SU-DHL-6 (cell line): Measurements from ENCODE around the gene WWTR1.

Experiments used
- H2AFZ ChIP-seq: fragments of 200-600 bp; sonication (generic); 2 replicates; pipeline ENCODE4 v1.6.1; 2014; ENCODE audit warnings: low read depth, mild to moderate bottlenecking, moderate library complexity, mixed read lengths, antibody characterized with exemption, low read length; ENCODE audit not compliant: severe bottlenecking
- H3F3A ChIP-seq: fragments of 200-600 bp; shearing (Covaris generic); 2 replicates; pipeline ENCODE4 v1.6.0; 2016; ENCODE audit warnings: antibody characterized with exemption, mild to moderate bottlenecking; ENCODE audit not compliant: insufficient read depth
- H3K27ac ChIP-seq: fragments of 200-600 bp; sonication (generic); 2 replicates; pipeline ENCODE4 v1.5.1; 2016; ENCODE audit warnings: low read depth, mild to moderate bottlenecking, low read length, moderate library complexity, mixed read lengths
- H3K27me3 ChIP-seq: fragments of 200-600 bp; sonication (generic), shearing (Covaris generic); 2 replicates; pipeline ENCODE4 v1.6.0; 2014; ENCODE audit warnings: mild to moderate bottlenecking, low read length
- H3K36me3 ChIP-seq: fragments of 200-600 bp; sonication (generic); 2 replicates; pipeline ENCODE4 v1.6.1; 2014; ENCODE audit warnings: mild to moderate bottlenecking, low read length, mixed read lengths
- H3K4me2 ChIP-seq: fragments of 300-600, 200-600 bp; shearing (Covaris generic), sonication (generic); 2 replicates; pipeline ENCODE4 v1.6.0; 2014; ENCODE audit warnings: low read length, low read depth, mild to moderate bottlenecking; ENCODE audit not compliant: poor library complexity, severe bottlenecking
- H3K4me3 ChIP-seq: fragments of 200-600 bp; sonication (generic); 2 replicates; pipeline ENCODE4 v1.5.1; 2014; ENCODE audit warnings: antibody characterized with exemption, low read length, mild to moderate bottlenecking, mixed read lengths; ENCODE audit not compliant: insufficient read depth, poor library complexity, severe bottlenecking
- H3K79me2 ChIP-seq: fragments of 200-600 bp; sonication (generic); 2 replicates; pipeline ENCODE4 v1.6.1; 2014; ENCODE audit warnings: mild to moderate bottlenecking, low read length, moderate library complexity; ENCODE audit not compliant: insufficient read depth
- H3K9ac ChIP-seq: fragments of 200-600 bp; sonication (generic); 2 replicates; pipeline ENCODE4 v1.7.0; 2014; ENCODE audit warnings: mild to moderate bottlenecking, low read length
- H3K9me2 ChIP-seq: fragments of 200-600 bp; sonication (generic); replicated peaks from 2 replicates; pipeline ENCODE4 v1.6.1; 2014; ENCODE audit warnings: low read length; ENCODE audit not compliant: insufficient read depth
- H3K9me3 ChIP-seq: fragments of 200-600 bp; sonication (generic); 2 replicates; pipeline ENCODE4 v1.6.1; 2014; ENCODE audit warnings: low read length, mixed read lengths; ENCODE audit not compliant: insufficient read depth
- H4K20me1 ChIP-seq: fragments of 200-600 bp; sonication (generic); 2 replicates; pipeline ENCODE4 v1.6.1; 2014; ENCODE audit warnings: low read depth, mild to moderate bottlenecking, antibody characterized with exemption, low read length, moderate library complexity, mixed read lengths
- CTCF ChIP-seq: fragments of 200-600 bp; sonication (generic); IDR thresholded peaks from one replicate; pipeline ENCODE4 v1.5.1; 2017; ENCODE audit warnings: antibody characterized with exemption, mild to moderate bottlenecking, low read length, moderate library complexity; ENCODE audit not compliant: insufficient read depth, poor library complexity, severe bottlenecking
- EZH2phosphoT487 ChIP-seq: fragments of 200-600 bp; sonication (generic), shearing (Covaris generic); conservative IDR thresholded peaks from 2 replicates; pipeline ENCODE4 v1.6.1; 2018; ENCODE audit warnings: mild to moderate bottlenecking, antibody characterized with exemption, low read length, moderate library complexity, mixed read lengths

The WWTR1 gene

GRCh38 chr3:149653136-149653535, 4.7 kb downstream of the WWTR1 start:
- Histone ChIP-seq H3K27ac (no peak overlapping the region), H3K4me3 (no peak overlapping the region), H3K79me2 (no peaks in the 10 kb centered on the region), H3K9me3 (no peaks in the 10 kb centered on the region), H3K4me2 (no peak overlapping the region), H3K9me2 (no peaks in the 10 kb centered on the region), H3K27me3 (no peaks in the 10 kb centered on the region), H2AFZ (no peak overlapping the region), H3K36me3 (no peaks in the 10 kb centered on the region), H4K20me1 (no peaks in the 10 kb centered on the region), H3K9ac (no peak overlapping the region), H3F3A (no peaks in the 10 kb centered on the region)
- TF ChIP-seq CTCF = no peak
- TF ChIP-seq EZH2phosphoT487 = no peak

- no peaks in the 10 kb centered on the region for H3K27me3 ChIP-seq
- H4K20me1 ChIP-seq = no peaks in the 10 kb centered on the region
- no peak overlapping the region for H3K9ac ChIP-seq
- no peaks in the 10 kb centered on the region for H3K9me3 ChIP-seq
- H3F3A ChIP-seq = no peaks in the 10 kb centered on the region
- no peak overlapping the region for H3K4me2 ChIP-seq
- H3K27ac ChIP-seq = no peak overlapping the region
- no peaks in the 10 kb centered on the region for H3K36me3 ChIP-seq
- H3K79me2 ChIP-seq = no peaks in the 10 kb centered on the region
- H3K9me2 ChIP-seq = no peaks in the 10 kb centered on the region
- no peak overlapping the region for H2AFZ ChIP-seq
- no peak overlapping the region for H3K4me3 ChIP-seq
- TF ChIP-seq CTCF = no peak
- TF ChIP-seq EZH2phosphoT487 = no peak
Observed at GRCh38 chr3:149650828-149651227, 7.0 kb downstream of the WWTR1 start.

- Histone ChIP-seq H3K9me3 (no peaks in the 10 kb centered on the region), H3K9ac (no peak overlapping the region), H2AFZ (no peak overlapping the region), H3K27me3 (no peaks in the 10 kb centered on the region), H3K27ac (no peak overlapping the region), H3K79me2 (no peaks in the 10 kb centered on the region), H3K4me3 (no peak overlapping the region), H3K36me3 (no peaks in the 10 kb centered on the region), H4K20me1 (no peaks in the 10 kb centered on the region), H3K9me2 (no peaks in the 10 kb centered on the region), H3K4me2 (no peak overlapping the region), H3F3A (no peaks in the 10 kb centered on the region)
- TF ChIP-seq CTCF (no peak), EZH2phosphoT487 (no peak)
Observed at GRCh38 chr3:149648525-149648924, 9.3 kb downstream of the WWTR1 start.
